Retinal pigment epithelial cell (primary cell): ENCODE measurements around the gene LRRC75A.

Experiments
- DNase-seq: peaks from one replicate; pipeline ENCODE4 v3.0.0-alpha.2; 2010; ENCODE audit warnings: low read depth
- H3K4me3 ChIP-seq: 2 replicates; pipeline ENCODE4 v1.5.1; 2011; ENCODE audit warnings: mild to moderate bottlenecking, low read length, control low read depth, moderate library complexity
- CTCF ChIP-seq: conservative IDR thresholded peaks from 2 replicates; pipeline ENCODE4 v1.5.1; 2011; ENCODE audit warnings: low read depth, low read length, control low read depth, inconsistent platforms

Gene LRRC75A

DNA sequence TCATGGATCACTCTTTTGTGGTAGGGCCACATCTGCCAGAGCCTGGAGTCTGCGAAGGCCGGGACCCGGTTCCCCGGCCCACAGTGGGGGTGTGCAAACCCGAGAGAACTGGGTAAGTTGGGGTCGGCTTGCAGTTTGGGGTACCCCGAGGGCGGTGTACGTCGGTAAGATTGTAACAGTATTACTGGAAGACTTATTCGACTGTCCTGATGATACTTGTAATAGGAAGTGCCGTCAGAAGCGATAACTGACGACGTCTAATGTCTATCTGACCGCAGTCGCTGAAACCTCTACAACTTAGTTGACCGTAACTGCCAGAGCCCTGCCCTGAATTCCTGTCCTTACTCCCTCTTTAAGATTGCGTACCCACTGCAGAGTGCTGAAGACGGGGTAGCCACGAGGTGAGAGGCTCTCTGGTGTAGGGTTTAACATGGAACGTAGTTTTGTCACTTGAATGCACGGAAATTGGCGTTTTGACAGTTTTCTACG lies 52.6 kb downstream of the LRRC75A start:
- peak overlapping the region; percentile 92 for H3K4me3 ChIP-seq
- no peak for TF ChIP-seq CTCF
- DNase-seq = no peak

DNA sequence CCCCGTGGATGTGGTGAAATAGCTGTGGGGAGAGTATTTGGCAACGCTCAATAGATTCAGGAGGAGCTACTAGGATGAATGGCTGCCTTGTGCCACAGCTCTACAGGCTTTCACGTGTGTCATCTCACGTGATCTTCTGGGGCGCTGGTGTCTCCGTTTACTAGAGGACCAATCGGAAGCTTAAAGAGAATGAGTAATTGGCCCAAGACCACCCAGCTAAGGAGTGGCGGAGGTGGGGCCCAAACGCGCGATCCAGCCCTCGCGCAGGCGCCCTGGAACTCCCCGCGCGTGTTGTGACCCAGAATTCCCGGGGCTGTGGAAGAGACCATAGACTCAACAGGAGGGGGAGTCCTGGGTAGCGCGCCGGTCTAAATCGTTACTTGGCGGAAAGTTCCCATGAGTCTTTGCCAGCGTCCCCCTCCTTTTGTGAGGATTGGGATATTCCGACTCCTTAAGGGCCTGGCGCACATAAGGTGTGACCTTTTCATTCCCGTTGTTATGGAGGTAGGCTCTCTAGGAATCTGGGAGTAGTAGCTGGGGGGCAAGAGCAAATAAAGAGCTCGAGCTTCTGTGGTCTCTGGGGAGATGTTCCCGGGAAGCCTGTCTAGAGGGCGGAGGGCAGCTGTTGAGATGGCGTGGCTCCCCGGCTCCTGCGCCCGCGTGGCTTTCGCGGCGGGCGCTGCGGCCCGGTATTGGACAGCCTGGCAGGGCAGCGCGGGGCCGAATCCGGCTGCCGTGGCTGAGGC lies 53.3 kb downstream of the LRRC75A start:
- H3K4me3 ChIP-seq = peak overlapping the region; percentile 92
- DNase-seq = peak; percentile 99
- no peak for TF ChIP-seq CTCF

- no peak for DNase-seq
- TF ChIP-seq CTCF = no peak
- peak overlapping the region; percentile 47 for H3K4me3 ChIP-seq
These were observed 53.8 kb downstream of the LRRC75A start for GRCh38 chr17:16438173-16438556.

DNA sequence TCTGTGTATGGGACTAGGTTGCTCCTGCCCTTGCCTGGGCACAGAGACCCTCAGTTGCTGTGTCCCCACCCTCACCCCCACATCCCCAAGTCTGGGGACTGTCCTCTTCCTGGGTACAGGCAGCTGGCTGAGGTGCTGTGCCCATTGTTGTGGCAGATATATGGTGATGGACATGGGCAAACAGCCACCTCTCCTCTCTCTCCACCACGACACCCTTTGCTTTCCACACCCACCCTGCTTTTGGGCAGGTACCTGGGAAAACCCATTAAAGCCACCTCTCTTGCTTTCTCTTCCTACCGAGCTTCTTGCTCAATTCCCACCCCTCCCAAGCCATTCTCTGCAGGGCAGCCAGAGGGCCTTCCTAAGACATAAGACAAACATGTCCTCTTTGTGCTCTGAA lies 54.9 kb downstream of the LRRC75A start:
- no peak overlapping the region for H3K4me3 ChIP-seq
- TF ChIP-seq CTCF = no peak
- DNase-seq = no peak

GRCh38 chr17:16435925-16436886 lies 55.8 kb downstream of the LRRC75A start:
- H3K4me3 ChIP-seq = no peak overlapping the region
- no peak for TF ChIP-seq CTCF
- no peak for DNase-seq

- TF ChIP-seq CTCF = no peak
- DNase-seq = no peak
- H3K4me3 ChIP-seq = no peak overlapping the region
These were observed 57.3 kb downstream of the LRRC75A start for GRCh38 chr17:16434662-16435061.
